Mesenchymal stem cell (in vitro differentiated cells and primary cell): ENCODE data around the gene PRSS50.
"Not testable (repeated sequence)": the region's sequence is repeated elsewhere in the genome, so short reads cannot be mapped to it uniquely, and the experiment has no call there.

Experiments
- DNase-seq: peaks from one replicate; pipeline ENCODE4 v3.0.0-alpha.2; 2013
- H2AFZ ChIP-seq: one replicate; pipeline ENCODE4 v1.6.1; 2013; ENCODE audit warnings: low read depth, mild to moderate bottlenecking, control low read depth, inconsistent platforms, low read length, moderate library complexity
- H2AK5ac ChIP-seq: 2 replicates; pipeline ENCODE4 v1.6.1; 2013; ENCODE audit warnings: low read length, moderate library complexity, mild to moderate bottlenecking, inconsistent platforms; ENCODE audit not compliant: severe bottlenecking
- H2BK120ac ChIP-seq: one replicate; pipeline ENCODE4 v1.6.1; 2013; ENCODE audit warnings: low read depth, mild to moderate bottlenecking, inconsistent platforms, low read length, moderate library complexity
- H2BK12ac ChIP-seq, 2 experiments: one replicate each; pipeline ENCODE4 v1.6.1; 2013; ENCODE audit warnings: inconsistent platforms in 2 of 2, low read length in 2 of 2, mild to moderate bottlenecking in 2 of 2, moderate library complexity in 2 of 2, control low read depth in 1 of 2
- H2BK15ac ChIP-seq: one replicate; pipeline ENCODE4 v1.6.1; 2013; ENCODE audit warnings: mild to moderate bottlenecking, low read depth, inconsistent platforms; ENCODE audit not compliant: poor library complexity, severe bottlenecking
- H2BK5ac ChIP-seq: 2 replicates; pipeline ENCODE4 v1.6.1; 2013; ENCODE audit warnings: low read depth, mild to moderate bottlenecking, low read length, control low read depth, inconsistent platforms; ENCODE audit not compliant: poor library complexity, severe bottlenecking
- H3K14ac ChIP-seq, 2 experiments: one replicate each; pipeline ENCODE4 v1.6.1; 2013; ENCODE audit warnings: inconsistent platforms in 2 of 2, low read length in 2 of 2, control low read depth in 1 of 2, mild to moderate bottlenecking in 1 of 2, moderate library complexity in 1 of 2
- H3K18ac ChIP-seq, 2 experiments: one replicate each; pipeline ENCODE4 v1.6.1; 2013; ENCODE audit warnings: inconsistent platforms in 2 of 2, low read length in 2 of 2, control low read depth in 1 of 2, low read depth in 1 of 2, mild to moderate bottlenecking in 1 of 2
- H3K23ac ChIP-seq, 2 experiments: one replicate each; pipeline ENCODE4 v1.6.1; 2013; ENCODE audit warnings: inconsistent platforms in 2 of 2, low read length in 2 of 2, mild to moderate bottlenecking in 2 of 2, moderate library complexity in 2 of 2, control low read depth in 1 of 2
- H3K27ac ChIP-seq: 2 replicates; pipeline ENCODE4 v1.5.1; 2013; ENCODE audit warnings: mild to moderate bottlenecking, moderate library complexity, low read length, control low read depth, inconsistent platforms; ENCODE audit not compliant: poor library complexity, severe bottlenecking
- H3K27me3 ChIP-seq, 2 experiments: 2 replicates each; pipeline versions ENCODE4 v1.6.1 to v1.7.0; 2013; ENCODE audit warnings: low read length in 2 of 2, mild to moderate bottlenecking in 2 of 2, moderate library complexity in 2 of 2, control low read depth in 1 of 2, inconsistent platforms in 1 of 2; ENCODE audit not compliant: control insufficient read depth in 1 of 2, insufficient read depth in 1 of 2
- H3K36me3 ChIP-seq, 2 experiments: 2 replicates each; pipeline versions ENCODE4 v1.6.1 to v1.7.0; 2013; ENCODE audit warnings: low read length in 2 of 2, control low read depth in 1 of 2, inconsistent platforms in 1 of 2, low read depth in 1 of 2, mild to moderate bottlenecking in 1 of 2; ENCODE audit not compliant: insufficient read depth in 2 of 2, control insufficient read depth in 1 of 2
- H3K4ac ChIP-seq, 2 experiments: one replicate each; pipeline ENCODE4 v1.6.1; 2013; ENCODE audit warnings: inconsistent platforms in 2 of 2, low read length in 2 of 2, mild to moderate bottlenecking in 2 of 2, moderate library complexity in 2 of 2, control low read depth in 1 of 2, low read depth in 1 of 2
- H3K4me1 ChIP-seq: 2 replicates; pipeline ENCODE4 v1.6.1; 2013; ENCODE audit warnings: low read depth, low read length, control low read depth; ENCODE audit not compliant: control insufficient read depth, insufficient read depth
- H3K4me2 ChIP-seq: 2 replicates; pipeline ENCODE4 v1.6.1; 2013; ENCODE audit warnings: low read length, mild to moderate bottlenecking, inconsistent platforms; ENCODE audit not compliant: poor library complexity, severe bottlenecking
- H3K4me3 ChIP-seq, 2 experiments: 2 replicates each; pipeline versions ENCODE4 v1.5.1 to v1.7.0; 2013; ENCODE audit warnings: low read length in 2 of 2, mild to moderate bottlenecking in 2 of 2, control low read depth in 1 of 2, low read depth in 1 of 2; ENCODE audit not compliant: insufficient read depth in 1 of 2
- H3K79me1 ChIP-seq: replicated peaks from 2 replicates; pipeline ENCODE4 v1.6.1; 2013; ENCODE audit warnings: mild to moderate bottlenecking, control low read depth, low read length, inconsistent platforms; ENCODE audit not compliant: poor library complexity, severe bottlenecking
- H3K9ac ChIP-seq: 2 replicates; pipeline ENCODE4 v1.7.0; 2013; ENCODE audit warnings: mild to moderate bottlenecking, low read length, moderate library complexity
- H3K9me3 ChIP-seq: 2 replicates; pipeline ENCODE4 v1.7.0; 2013; ENCODE audit warnings: mild to moderate bottlenecking, low read length; ENCODE audit not compliant: control insufficient read depth
- H4K8ac ChIP-seq: one replicate; pipeline ENCODE4 v1.6.1; 2013; ENCODE audit warnings: inconsistent platforms, mild to moderate bottlenecking, low read length, moderate library complexity
- H4K91ac ChIP-seq: one replicate; pipeline ENCODE4 v1.6.1; 2013; ENCODE audit warnings: mild to moderate bottlenecking, low read length, inconsistent platforms
- WGBS: methylation state at CpG from one replicate; pipeline ENCODE4 v1.1.7; 2013; ENCODE audit warnings: mixed read lengths; 5-methylcytosine and 5-hydroxymethylcytosine counted together

PRSS50 gene

DNA sequence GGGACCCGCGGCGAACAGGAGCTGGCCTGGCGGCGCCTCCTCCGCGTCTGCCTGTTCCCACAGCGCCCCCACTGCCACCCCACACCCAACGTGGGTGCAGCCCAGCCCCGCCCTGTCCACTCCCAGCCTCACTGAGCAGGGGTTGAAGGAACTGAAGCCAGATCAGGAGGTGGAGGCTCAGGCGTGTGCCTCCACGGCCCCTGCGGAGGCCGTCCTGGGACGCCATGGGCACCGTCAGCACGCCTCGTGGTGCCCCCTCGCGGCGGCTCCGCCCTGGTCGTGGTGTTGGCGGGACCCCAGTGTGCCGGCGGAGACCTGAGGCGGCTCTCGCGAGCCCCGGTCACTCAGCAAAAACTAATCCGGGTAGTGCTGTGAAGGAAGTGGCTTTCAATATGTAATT, 39.0 kb upstream of the PRSS50 start:
- Histone ChIP-seq H3K36me3 (no peaks in the 10 kb centered on the region), H2BK5ac (no peak overlapping the region), H3K4me2 (no peak overlapping the region), H2AFZ (no peak overlapping the region), H2BK12ac (no peak overlapping the region), H3K23ac (no peak overlapping the region), H2BK120ac (no peak overlapping the region), H3K27me3 (peaks cover 17 to 18% of the 10 kb centered on the region in 2 experiments), H2BK15ac (no peak overlapping the region), H3K27ac (no peak overlapping the region), H3K18ac (no peak overlapping the region), H2AK5ac (no peak overlapping the region), H3K9ac (no peak overlapping the region), H3K14ac (no peak overlapping the region), H4K8ac (no peak overlapping the region), H3K9me3 (no peaks in the 10 kb centered on the region), H3K4ac (no peak overlapping the region), H4K91ac (no peak overlapping the region), H3K4me3 (no peak overlapping the region), H3K4me1 (no peaks in the 10 kb centered on the region), H3K79me1 (no peaks in the 10 kb centered on the region)
- DNase-seq, result no peak
- WGBS, result 90% methylated on average over 28 of the region's 31 CpGs

DNA sequence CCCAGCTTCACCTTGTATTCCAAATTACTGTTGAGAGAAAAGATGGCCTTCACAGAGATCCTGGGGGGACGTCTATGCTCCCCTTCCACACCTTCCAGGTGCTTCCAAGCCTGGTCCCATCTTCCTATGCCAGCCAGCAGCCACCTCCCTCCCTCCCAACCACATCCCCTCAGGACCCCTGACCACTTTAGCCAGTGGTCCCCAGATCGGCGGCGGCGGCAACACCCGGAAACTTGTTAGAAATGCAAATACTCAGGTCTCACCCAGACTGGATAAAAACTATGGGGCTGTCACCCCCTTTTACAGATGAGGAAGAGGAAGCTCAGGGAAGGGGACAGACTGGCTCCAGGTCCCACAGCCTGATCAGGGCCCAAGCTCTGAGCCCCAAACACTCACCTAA, 38.0 kb upstream of the PRSS50 start:
- H3K4me2 ChIP-seq, result no peak overlapping the region
- H3K23ac ChIP-seq, result no peak overlapping the region
- WGBS, result 89% methylated on average over 5 of the region's 6 CpGs
- no peak overlapping the region for H4K8ac ChIP-seq
- H3K4me3 ChIP-seq, result no peak overlapping the region
- no peak overlapping the region for H3K9ac ChIP-seq
- H3K36me3 ChIP-seq, result no peaks in the 10 kb centered on the region
- H3K27ac ChIP-seq, result no peak overlapping the region
- H3K79me1 ChIP-seq, result no peaks in the 10 kb centered on the region
- no peak overlapping the region for H3K4ac ChIP-seq
- H2BK120ac ChIP-seq, result no peak overlapping the region
- H3K27me3 ChIP-seq, result peaks cover 18 to 24% of the 10 kb centered on the region in 2 experiments
- no peak overlapping the region for H3K18ac ChIP-seq
- H2BK15ac ChIP-seq, result no peak overlapping the region
- H3K14ac ChIP-seq, result no peak overlapping the region
- no peak overlapping the region for H2BK12ac ChIP-seq
- H3K4me1 ChIP-seq, result no peaks in the 10 kb centered on the region
- no peak overlapping the region for H2BK5ac ChIP-seq
- H3K9me3 ChIP-seq, result no peaks in the 10 kb centered on the region
- no peak overlapping the region for H2AK5ac ChIP-seq
- no peak overlapping the region for H4K91ac ChIP-seq
- no peak overlapping the region for H2AFZ ChIP-seq
- DNase-seq, result no peak

DNA sequence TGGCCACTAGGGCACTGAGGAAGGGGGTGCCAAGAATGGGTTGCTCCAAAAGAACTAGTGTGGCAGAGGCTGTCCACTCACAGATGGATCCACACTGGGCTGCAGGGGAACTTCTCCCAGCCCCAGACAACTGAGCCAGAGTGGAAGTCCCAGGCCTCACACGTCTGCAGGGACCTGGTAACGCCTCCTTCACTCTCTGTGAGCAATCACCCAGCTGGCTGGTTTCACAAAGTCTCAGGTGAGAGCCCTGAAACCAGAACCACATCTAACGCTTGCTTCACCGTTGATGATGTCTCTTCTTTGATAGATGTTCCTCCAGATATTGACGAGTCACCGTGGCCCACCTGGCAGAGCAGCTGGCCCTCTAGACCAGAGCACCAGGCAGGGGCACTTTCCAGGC, 35.5 kb upstream of the PRSS50 start:
- not testable (repeated sequence) for H3K27ac ChIP-seq, H3K4me1 ChIP-seq
- WGBS, result 73% methylated on average over 6 of the region's 6 CpGs

DNA sequence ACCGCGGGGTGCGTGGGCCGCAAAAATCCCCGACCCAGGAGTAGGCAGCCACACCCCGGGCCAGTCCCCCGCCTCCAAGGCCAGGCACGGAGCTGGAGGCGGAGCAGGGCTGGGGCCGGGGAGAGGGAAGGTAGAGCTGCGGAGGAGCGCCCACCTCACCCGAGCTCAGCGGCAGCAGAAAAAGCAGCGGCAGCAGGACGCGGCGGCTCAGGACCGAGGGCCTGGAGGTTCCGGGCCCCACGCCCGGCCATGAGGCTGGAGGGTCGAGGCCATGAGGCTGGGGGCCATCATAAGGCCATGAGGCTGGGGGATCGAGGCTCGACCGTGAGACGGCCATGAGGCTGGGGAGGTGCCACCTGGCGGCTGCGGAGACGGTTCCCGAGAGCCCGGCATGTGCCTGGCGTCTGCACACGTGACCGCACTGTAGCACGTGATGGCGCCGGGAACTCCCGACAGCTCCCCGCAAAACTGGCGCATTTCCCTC, 32.9 kb upstream of the PRSS50 start:
- Histone ChIP-seq H3K14ac (no peak overlapping the region), H3K27ac (no peak overlapping the region), H3K4ac (no peak overlapping the region), H3K36me3 (no peaks in the 10 kb centered on the region), H2BK120ac (no peak overlapping the region), H3K4me3 (no peak overlapping the region), H3K23ac (no peak overlapping the region), H3K79me1 (no peaks in the 10 kb centered on the region), H3K4me1 (no peaks in the 10 kb centered on the region), H3K4me2 (no peak overlapping the region), H3K9me3 (no peaks in the 10 kb centered on the region), H2AK5ac (no peak overlapping the region), H2AFZ (no peak overlapping the region), H3K9ac (no peak overlapping the region), H3K18ac (no peak overlapping the region), H4K8ac (no peak overlapping the region), H4K91ac (no peak overlapping the region), H2BK15ac (no peak overlapping the region), H2BK5ac (no peak overlapping the region), H2BK12ac (no peak overlapping the region), H3K27me3 (peaks cover 29 to 46% of the 10 kb centered on the region in 2 experiments)
- 92% methylated on average over 41 of the region's 41 CpGs for WGBS
- DNase-seq, result no peak

More for the DNA sequence above, 35.5 kb upstream of the PRSS50 start:
- H3K4me3 ChIP-seq, H2BK5ac ChIP-seq, H3K23ac ChIP-seq, H3K36me3 ChIP-seq, H3K4ac ChIP-seq, H2AFZ ChIP-seq, H3K79me1 ChIP-seq, H2BK15ac ChIP-seq, H2AK5ac ChIP-seq, H2BK12ac ChIP-seq, H4K8ac ChIP-seq, H3K18ac ChIP-seq, H4K91ac ChIP-seq, DNase-seq, H3K9ac ChIP-seq, H3K9me3 ChIP-seq, H3K14ac ChIP-seq, H3K4me2 ChIP-seq, H2BK120ac ChIP-seq: not testable (repeated sequence)
- H3K27me3 ChIP-seq, result peaks cover 27 to 39% of the 10 kb centered on the region in 2 experiments
